ENCODE results near the gene SGCD. TPM values are rescaled to one million over a fixed set of nuclear protein-coding genes. Genes with fewer than 3 reads are reported as not detected.

The SGCD gene
- total and polyA plus RNA-seq, 9 of the 15 experiments (the other 6 are each of a cell fraction or from before 2014, with no cell fraction given), result not detected

- no peaks in the 10 kb centered on the region; the same call in 1 of the 2 replicates for H3K9me3 ChIP-seq (replicated peaks; ENCODE audit: control insufficient read depth, insufficient read depth, low read depth, low read length)
- CTCF ChIA-PET (ENCODE audit: low intra/inter-chr PET ratio), result no interaction called here
- H3K27me3 ChIP-seq (ENCODE audit: control insufficient read depth in 2 of 2, insufficient read depth in 2 of 2, low read length in 2 of 2), result no peaks in the 10 kb centered on the region
- no peak overlapping the region for H3K4me3 ChIP-seq
- H3K4me1 ChIP-seq (replicated peaks in 1 of 2; ENCODE audit: control insufficient read depth in 2 of 2, insufficient read depth in 2 of 2, low read length in 2 of 2), result no peaks in the 10 kb centered on the region
- H3K79me2 ChIP-seq (ENCODE audit: control insufficient read depth, insufficient read depth, low read length), result no peaks in the 10 kb centered on the region
- no peak overlapping the region for H3K4me2 ChIP-seq (ENCODE audit: insufficient read depth, low read length)
- POLR2A ChIA-PET, result no interaction called here
- no peak overlapping the region for H3K9ac ChIP-seq (ENCODE audit: insufficient read depth in 1 of 2, low read depth in 2 of 2, low read length in 2 of 2)
- BruUV-seq (replicated peaks), result no TSS peak
- intact Hi-C loops (cut with micrococcal nuclease), result no loop called here
- H4K20me1 ChIP-seq (replicated peaks; ENCODE audit: control insufficient read depth, insufficient read depth, low read length), result no peaks in the 10 kb centered on the region
- H3K27ac ChIP-seq (ENCODE audit: extremely low read depth, low read depth, low read length), result no peak overlapping the region
- FAIRE-seq (no peak), DNase-seq (ENCODE audit: extremely low read depth in 1 of 4, low spot score in 3 of 4) (no peak), ATAC-seq (no peak)
- H3K36me3 ChIP-seq (ENCODE audit: control insufficient read depth, insufficient read depth, low read length), result no peaks in the 10 kb centered on the region
- in situ Hi-C loops (cut with MboI), result no loop called here
- H2AFZ ChIP-seq (ENCODE audit: low read depth, low read length), result no peak overlapping the region
- no peaks in the 10 kb centered on the region for H3K9me1 ChIP-seq (ENCODE audit: control insufficient read depth, insufficient read depth, low read length)
- TF ChIP-seq ZBTB11 (CRISPR knock-in tag; IDR thresholded peaks at IDR 0.05), result no peak
- TF ChIP-seq ZBTB12 (CRISPR knock-in tag; IDR thresholded peaks at IDR 0.05), result no peak
- TF ChIP-seq YY1 (IDR thresholded peaks at IDR 0.05; ENCODE audit: borderline replicate concordance in 1 of 3, control insufficient read depth in 1 of 3, extremely low read depth in 1 of 3, insufficient read depth in 3 of 3, insufficient read length in 1 of 3, insufficient replicate concordance in 2 of 3, low read depth in 1 of 3, low read length in 2 of 3), result no peak
- TF ChIP-seq SMAD2 (IDR thresholded peaks at IDR 0.05; ENCODE audit: low read depth, low read length), result no peak
- no peak for TF ChIP-seq CUX1 (CRISPR knock-in tag; IDR thresholded peaks at IDR 0.05)
- TF ChIP-seq ZNF830 (CRISPR knock-in tag; IDR thresholded peaks at IDR 0.05), result no peak
- TF ChIP-seq FOXM1 (IDR thresholded peaks at IDR 0.05; ENCODE audit: low read depth), result no peak
- no peak for TF ChIP-seq FOXM1 (CRISPR knock-in tag; IDR thresholded peaks at IDR 0.05; ENCODE audit: low read depth)
- TF ChIP-seq FOXK1 (CRISPR knock-in tag; IDR thresholded peaks at IDR 0.05; ENCODE audit: borderline replicate concordance), result no peak
- TF ChIP-seq ZNF717 (CRISPR knock-in tag; IDR thresholded peaks at IDR 0.05), result no peak
- TF ChIP-seq CBFA2T2 (conservative IDR thresholded peaks at IDR 0.05), result no peak
These were observed 73.4 kb downstream of the SGCD start for GRCh38 chr5:156400231-156400986.
